ENCODE measurements around the gene ETHE1.

Gene ETHE1

GRCh38 chr19:43489310-43489709 lies 37.7 kb downstream of the ETHE1 start:
- DNase-seq (ENCODE audit: low read depth in 2 of 2): no peak

DNA sequence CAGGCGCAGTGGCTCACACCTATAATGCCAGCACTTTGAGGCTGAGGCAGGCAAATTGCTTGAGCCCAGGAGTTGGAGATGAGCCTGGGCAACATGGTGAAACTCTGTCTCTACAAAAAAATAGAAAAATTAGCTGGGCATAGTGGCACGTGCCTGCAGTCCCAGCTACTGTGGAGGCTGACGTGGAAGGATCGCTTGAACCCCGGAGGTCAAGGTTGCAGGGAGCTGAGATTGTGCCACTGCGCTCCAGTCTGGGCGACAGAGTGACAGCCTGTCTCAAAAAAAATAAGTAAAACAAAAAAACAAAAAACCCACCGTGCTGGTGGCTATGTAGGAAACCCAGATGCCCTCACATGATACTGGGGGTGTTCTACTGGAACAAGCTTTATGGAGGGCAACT lies 38.8 kb downstream of the ETHE1 start:
- DNase-seq (ENCODE audit: low read depth in 2 of 2): no peak

GRCh38 chr19:43486412-43486811 lies 40.6 kb downstream of the ETHE1 start:
- no peak for DNase-seq (ENCODE audit: low read depth in 2 of 2)

- no peak for DNase-seq (ENCODE audit: low read depth in 2 of 2)
Measured at GRCh38 chr19:43485951-43486350, 41.0 kb downstream of the ETHE1 start.

DNA sequence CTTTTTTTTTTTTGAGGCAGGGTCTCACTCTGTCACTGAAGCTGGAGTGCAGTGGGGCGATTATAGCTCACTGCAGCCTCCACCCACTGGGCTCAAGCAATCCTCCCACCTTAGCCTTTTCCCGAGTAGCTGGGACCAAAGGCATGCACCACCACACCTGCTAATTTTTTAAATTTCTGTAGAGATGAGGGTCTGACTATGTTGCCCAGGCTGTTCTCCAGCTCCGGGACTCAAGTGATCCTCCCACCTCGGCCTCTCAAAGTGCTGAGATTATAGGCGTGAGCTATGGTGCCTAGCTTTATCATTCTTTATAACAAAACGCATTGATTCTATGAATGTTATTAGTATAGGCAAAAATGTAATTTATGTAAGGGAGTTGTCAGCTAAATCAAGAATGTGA lies 43.7 kb downstream of the ETHE1 start:
- DNase-seq (ENCODE audit: low read depth in 2 of 2): no peak

DNA sequence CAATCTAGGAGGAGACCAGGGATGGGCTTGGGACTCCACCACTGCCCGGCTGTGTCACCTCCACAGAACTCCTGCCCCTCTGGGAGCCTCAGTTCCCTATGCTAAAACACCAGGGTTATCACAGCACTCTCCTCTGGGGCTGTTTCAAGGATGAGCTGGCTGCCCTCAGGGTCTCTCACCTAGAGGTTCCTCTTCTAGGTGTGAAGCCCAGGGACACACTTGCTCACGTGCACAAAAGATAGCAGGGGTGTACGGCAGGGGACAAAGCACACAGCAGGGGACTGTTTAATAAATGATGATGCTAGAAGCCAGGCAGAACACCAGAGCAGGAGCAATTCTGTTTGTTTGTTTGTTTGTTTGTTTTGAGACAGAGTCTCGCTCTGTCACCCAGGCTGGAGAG lies 44.8 kb downstream of the ETHE1 start:
- DNase-seq (ENCODE audit: low read depth in 2 of 2): no peak

DNA sequence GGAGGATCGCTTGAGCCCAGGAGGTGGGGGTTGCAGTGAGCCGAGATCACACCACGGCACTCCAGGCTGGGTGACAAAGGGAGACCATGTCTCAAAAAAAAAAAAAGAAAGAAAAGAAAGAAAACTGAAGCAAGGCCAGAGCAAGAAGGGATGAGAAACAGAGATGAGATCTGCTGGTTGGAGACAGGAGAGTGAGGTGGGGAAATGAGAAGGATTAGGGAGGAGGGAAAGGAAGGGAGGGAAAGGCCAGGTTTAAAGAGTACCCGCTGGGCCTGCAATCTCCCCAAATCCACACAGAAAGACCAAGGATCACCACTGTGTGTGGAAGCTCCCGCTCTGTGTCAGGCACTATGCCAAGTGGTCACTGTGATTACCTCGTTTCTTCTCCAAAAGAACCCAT lies 45.3 kb downstream of the ETHE1 start:
- no peak for DNase-seq (ENCODE audit: low read depth in 2 of 2)

DNA sequence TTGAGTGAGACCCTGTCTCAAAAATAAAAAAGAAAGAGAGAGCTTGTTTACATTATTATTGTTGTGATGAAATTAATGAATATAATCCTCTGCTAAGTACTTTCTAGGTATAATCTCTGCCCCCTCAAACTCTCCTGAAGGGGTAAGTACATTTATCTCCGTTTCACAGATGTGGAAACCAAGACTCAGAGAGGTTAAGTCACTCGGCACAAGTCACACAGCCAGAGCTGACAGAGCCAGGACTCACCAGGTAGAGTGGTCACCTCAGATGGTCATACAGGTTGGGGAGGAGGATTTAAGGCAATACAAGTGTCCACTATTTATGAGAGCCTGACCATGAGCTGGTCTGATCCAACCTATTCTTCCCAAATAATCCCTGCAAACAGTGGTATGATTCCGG lies 46.4 kb downstream of the ETHE1 start:
- no peak for DNase-seq (ENCODE audit: low read depth in 2 of 2)

DNA sequence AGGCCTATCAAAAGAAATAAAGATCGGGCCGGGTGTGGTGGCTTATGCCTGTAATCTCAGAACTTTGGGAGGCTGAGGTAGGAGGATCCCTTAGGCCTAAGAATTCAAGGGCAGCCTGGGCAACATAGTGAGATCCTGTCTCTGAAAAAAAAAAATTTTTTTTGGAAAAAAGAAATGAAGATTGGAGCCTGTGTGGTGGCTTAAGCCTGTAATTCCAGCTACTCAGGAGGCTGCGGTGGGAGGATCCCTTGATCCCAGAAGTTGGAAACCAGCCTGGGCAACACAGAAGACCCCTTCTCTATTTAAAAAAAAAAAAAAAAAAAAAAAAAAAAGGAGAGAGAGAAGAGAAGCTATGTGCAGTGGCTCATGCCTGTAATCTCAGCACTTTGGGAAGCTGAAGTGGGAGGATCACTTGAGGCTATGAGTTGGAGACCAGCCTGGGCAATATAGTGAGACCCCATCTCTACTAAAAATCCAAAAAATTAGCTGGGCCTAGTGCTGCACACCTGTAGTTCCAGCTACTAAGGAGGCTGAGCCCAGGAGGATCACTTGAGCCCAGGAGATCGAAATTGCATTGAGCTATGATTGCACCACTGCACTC lies 46.9 kb downstream of the ETHE1 start:
- no peak for DNase-seq (ENCODE audit: low read depth in 2 of 2)

DNA sequence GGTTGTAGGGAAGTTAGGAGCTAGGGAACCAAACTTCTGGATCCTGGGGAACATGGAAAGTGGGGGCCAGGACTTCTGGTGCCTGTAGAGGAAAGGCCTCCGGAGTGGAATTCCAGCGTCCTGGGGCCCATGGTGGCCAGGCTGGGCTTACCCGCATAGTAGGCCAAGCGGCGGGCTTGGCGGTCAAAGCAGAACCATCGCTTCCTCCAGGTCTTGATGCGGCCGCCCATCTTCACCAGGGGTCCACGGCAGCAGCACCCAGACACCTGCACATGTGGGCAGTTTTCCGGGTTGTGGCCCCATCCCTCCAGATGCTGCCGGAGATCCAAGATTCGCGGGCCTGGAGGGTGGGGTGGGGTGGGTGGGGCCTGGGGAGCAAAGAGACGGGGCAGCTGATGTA lies 47.8 kb downstream of the ETHE1 start:
- no peak for DNase-seq (ENCODE audit: low read depth in 2 of 2)

DNA sequence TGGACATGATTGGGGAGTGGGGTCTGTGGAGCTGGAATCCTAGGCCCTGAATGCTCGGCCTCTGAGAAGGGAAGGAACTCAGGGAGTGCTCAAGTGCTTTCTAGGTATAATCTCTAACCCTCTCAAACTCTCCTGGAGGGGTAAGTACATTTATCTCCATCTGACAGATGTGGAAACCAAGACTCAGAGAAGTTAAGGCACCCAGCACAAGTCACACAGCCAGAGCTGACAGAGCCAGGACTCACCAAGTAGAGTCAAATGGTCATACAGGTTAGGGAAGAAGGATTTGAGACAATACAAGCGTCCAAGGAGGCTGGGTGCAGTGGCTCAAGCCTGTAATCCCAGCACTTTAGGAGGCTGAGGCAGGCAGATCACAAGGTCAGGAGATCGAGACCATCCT lies 48.7 kb downstream of the ETHE1 start:
- DNase-seq (ENCODE audit: low read depth in 2 of 2): no peak

DNA sequence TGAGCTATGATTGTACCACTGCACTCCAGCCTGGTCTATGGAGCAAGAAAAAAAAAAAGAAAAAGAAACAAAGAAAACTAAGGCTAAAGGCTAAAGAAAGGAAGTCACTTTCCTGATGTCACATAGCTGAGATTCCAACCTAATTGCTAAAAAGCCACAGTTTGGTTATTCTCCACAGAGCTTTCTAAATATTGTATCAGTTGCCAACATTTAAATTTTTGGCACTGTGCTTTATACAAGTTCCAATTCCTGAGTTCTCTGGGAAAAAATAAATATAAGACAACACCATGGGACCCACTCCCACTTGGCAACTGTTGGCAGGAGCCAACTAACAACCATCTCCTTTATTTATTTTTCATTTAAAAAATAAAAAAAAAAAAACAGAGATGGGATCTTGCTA lies 50.4 kb downstream of the ETHE1 start:
- no peak for DNase-seq (ENCODE audit: low read depth in 2 of 2)

- DNase-seq (ENCODE audit: low read depth in 2 of 2): peak; percentile 93 to 97
Measured at GRCh38 chr19:43474986-43475705, 51.9 kb downstream of the ETHE1 start.

DNA sequence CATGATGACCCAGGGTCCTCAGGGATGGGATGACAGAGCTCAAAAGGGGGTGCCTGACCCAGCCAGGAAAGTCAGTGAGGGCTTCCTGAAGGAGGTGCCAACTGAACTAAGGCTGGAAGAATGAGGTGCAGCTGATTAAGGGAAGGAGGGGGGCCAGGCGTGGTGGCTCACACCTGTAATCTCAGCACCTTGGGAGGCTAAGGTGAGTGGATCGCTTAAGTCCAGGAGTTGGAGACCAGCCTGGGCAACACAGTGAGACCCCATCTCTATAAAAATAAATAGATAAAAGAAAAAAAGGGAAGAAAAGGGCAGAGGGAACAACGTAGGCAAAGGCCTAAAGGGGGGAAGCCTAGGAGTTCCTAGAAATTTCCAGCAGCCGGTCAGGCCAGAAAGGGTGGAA lies 52.5 kb downstream of the ETHE1 start:
- DNase-seq (ENCODE audit: low read depth in 2 of 2): no peak

DNA sequence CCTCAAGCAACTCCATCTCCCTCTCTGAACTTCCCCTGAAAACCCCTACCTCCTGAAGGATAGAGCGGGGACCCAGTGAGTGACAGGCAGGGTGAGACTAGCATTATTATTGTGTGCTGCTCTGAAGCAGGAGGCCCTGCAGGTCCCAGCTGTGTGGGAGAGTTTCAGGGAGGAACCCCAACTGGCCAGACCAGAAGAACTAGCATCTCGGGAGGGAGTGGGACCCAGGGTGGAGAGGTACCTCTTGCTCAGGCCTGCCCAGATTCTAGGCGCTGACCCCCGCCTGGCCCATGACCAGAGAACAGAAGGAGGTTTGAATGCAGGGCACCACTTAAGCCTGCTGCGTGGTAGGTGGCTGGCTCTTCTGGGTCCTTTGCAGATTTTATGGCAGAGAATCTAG lies 55.9 kb downstream of the ETHE1 start:
- DNase-seq (ENCODE audit: low read depth in 2 of 2): no peak

DNA sequence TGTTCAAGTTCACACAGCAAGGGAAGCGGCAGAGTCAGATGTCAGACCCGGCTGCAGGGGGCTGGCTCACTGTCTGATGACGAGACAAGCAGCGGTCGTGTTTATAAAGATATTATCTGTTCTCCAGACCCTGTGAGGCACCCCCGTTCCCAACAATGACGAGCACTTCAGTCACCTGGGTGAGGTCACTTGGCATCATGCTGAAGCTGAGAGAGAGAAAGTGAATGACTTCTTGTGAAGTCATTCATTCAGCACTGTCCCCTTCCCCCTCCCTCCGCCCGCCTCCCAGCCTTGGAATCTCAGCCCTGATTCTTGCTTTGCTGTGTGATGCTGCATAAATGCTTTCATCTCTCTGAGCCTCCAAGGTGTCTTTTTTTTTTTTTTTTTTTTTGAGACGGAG lies 56.7 kb downstream of the ETHE1 start:
- DNase-seq (ENCODE audit: low read depth in 2 of 2): peak; percentile 21 to 30

- no peak for DNase-seq (ENCODE audit: low read depth in 2 of 2)
Measured at GRCh38 chr19:43469160-43469480, 57.9 kb downstream of the ETHE1 start.

- DNase-seq (ENCODE audit: low read depth in 2 of 2): no peak
Measured at GRCh38 chr19:43468354-43469159, 58.4 kb downstream of the ETHE1 start.

GRCh38 chr19:43467730-43468129 lies 59.3 kb downstream of the ETHE1 start:
- DNase-seq (ENCODE audit: low read depth in 2 of 2): no peak

GRCh38 chr19:43467276-43467675 lies 59.7 kb downstream of the ETHE1 start:
- DNase-seq (ENCODE audit: low read depth in 2 of 2): no peak

DNA sequence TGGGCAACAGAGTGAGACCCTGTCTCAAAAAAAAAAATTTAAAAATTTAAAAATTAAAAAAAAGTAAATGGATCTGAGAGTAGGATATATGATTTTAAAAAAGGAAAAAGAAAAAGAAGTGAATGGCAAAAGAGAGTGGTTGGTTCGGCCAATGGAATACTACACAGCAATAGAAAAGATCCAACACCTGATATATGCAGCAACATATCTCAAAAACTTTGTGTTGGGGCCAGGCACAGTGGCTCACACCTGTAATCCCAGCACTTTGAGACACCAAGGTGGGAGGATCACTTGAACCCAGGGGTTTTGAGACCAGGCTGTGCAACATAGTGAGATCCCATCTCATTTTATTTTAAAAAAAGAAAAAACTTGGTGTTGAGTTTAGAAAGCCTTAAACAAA lies 60.2 kb downstream of the ETHE1 start:
- no peak for DNase-seq (ENCODE audit: low read depth in 2 of 2)

DNA sequence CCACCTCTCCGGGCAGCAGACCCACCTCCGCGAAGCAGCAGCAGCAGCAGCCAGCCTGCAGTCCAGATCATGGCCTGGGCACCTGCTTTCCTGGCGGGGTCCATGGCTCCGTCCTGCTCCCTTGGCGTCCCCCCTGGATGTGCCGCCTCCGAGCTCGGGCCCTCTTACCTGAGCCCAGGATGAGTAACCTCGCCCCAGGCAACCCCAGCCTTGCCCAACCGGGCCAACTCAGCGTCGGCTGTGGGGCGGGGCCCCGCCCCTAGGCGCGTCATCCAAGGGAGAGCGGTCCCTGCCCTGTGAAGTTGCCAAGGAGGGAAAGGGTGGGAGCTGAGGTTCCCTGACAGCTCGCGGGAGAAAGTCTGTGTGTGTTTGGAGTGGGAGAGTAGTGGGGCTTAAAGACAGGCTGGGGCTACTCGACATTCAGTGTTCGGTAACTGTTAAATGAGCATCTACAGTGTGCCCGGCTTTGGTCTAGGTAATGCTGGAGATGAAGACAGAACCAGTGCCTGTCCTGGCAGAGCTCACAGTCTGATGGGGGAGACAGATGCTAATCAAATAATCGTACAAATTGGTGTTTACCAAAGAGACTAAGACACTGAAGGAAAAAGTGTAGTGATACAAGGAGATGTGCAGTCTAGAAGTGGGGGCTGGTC lies 61.4 kb downstream of the ETHE1 start, which contains the start of gene LYPD3:
TSS of gene LYPD3 (minus strand) at position 141 of the 653 bp plus-strand sequence. CDS start at position 104, 37 bp downstream.
- no peak for DNase-seq (ENCODE audit: low read depth in 2 of 2)

Data from activated CD4-positive, alpha-beta T cell treated with anti-CD3 and anti-CD28 coated beads for 24 hours (primary cell).